Spleen (tissue), 7 donors: Measurements from ENCODE around the gene SERINC5.

Experiments used
- POLR2A ChIP-seq, 3 donors: fragments of 450-650 bp; IDR thresholded peaks; one replicate each; pipeline ENCODE4 v1.5.1; 2017; ENCODE audit warnings: antibody characterized with exemption in 3 of 3, mild to moderate bottlenecking in 1 of 3
- POLR2AphosphoS5 ChIP-seq, 3 donors: sonication (generic); formaldehyde crosslinking; IDR thresholded peaks; one replicate each; pipeline ENCODE4 v1.5.1; 2017; ENCODE audit warnings: antibody characterized with exemption in 3 of 3
- TF ChIP-seq, protein P1 (sequence below), 11 experiments: fragments of 200-600 bp in 7 of 11; fragments of 450-650 bp in 4 of 11; sonication (generic) in 4 of 11; IDR thresholded peaks in 8 of 11; conservative IDR thresholded peaks in 3 of 11; 1 replicate in 7 of 11; 2 replicates in 4 of 11; pipeline versions ENCODE4 v1.4.0 to v1.8.0; 2016 to 2021; ENCODE audit warnings: antibody characterized with exemption in 11 of 11, inconsistent platforms in 4 of 11, mild to moderate bottlenecking in 1 of 11
- donor health status: DM: no; HTN: no; CAD: no; lungs with moderate emphysema.
- donor health status: DM: no; HTN: no; CAD: no.
- donor health status: DM: no; HTN: no; CAD: no.

DNA sequence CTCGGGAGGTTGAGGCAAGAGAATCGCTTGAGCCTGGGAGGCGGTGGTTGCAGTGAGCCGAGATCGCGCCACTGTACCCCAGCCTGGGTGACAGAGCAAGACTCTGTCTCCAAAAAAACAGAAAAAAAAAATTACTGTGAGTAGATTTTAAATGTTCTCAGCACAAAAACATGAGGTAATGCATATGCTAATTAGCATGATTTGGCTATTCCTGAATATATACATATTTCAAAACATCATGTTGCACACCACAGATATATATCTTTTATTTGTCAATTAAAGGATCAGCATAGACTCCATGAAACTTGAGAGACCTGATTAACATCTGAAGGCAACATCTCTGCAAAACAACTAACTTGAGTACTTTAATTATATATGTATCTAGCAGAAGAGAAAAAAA lies 117.4 kb downstream of the SERINC5 start:
- TF ChIP-seq, protein P1, sequence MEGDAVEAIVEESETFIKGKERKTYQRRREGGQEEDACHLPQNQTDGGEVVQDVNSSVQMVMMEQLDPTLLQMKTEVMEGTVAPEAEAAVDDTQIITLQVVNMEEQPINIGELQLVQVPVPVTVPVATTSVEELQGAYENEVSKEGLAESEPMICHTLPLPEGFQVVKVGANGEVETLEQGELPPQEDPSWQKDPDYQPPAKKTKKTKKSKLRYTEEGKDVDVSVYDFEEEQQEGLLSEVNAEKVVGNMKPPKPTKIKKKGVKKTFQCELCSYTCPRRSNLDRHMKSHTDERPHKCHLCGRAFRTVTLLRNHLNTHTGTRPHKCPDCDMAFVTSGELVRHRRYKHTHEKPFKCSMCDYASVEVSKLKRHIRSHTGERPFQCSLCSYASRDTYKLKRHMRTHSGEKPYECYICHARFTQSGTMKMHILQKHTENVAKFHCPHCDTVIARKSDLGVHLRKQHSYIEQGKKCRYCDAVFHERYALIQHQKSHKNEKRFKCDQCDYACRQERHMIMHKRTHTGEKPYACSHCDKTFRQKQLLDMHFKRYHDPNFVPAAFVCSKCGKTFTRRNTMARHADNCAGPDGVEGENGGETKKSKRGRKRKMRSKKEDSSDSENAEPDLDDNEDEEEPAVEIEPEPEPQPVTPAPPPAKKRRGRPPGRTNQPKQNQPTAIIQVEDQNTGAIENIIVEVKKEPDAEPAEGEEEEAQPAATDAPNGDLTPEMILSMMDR (IDR thresholded peaks at IDR 0.05 in 8 of 11, conservative IDR thresholded peaks at IDR 0.05 in 3 of 11) = no peak
- TF ChIP-seq POLR2A (IDR thresholded peaks at IDR 0.05) (no peak), POLR2AphosphoS5 (IDR thresholded peaks at IDR 0.05) (no peak)
